ENCODE measurements around the gene TXNDC8.

Gene TXNDC8

DNA sequence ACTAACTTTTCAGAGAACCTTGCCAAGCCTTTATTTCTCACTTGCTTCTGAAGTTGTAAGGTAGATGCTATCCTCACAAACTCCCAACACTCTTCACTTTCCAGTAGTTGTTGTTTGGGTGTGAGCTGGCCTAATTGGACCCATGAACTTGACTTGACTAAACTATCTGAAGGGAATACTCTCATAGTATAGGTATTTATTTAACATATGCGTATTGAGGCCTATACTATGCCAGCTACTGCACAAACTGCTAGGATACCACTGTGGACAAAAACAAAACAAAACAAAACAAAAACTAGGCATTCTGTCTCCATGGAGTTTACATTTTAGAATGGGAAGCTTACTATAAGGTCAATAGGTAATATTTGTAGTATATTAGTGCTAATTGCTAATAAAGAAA is 1.3 kb downstream of the TXNDC8 start:
- no peak overlapping the region for H4K91ac ChIP-seq (ENCODE audit: low read length)
- no peaks in the 10 kb centered on the region for H3K36me3 ChIP-seq (ENCODE audit: control insufficient read depth in 1 of 2, insufficient read depth in 2 of 2, low read depth in 1 of 2, low read length in 2 of 2)
- no peak overlapping the region for H2BK12ac ChIP-seq (ENCODE audit: low read length in 2 of 2)
- H3K4me2 ChIP-seq (ENCODE audit: low read length, poor library complexity, severe bottlenecking): no peak overlapping the region
- H2BK15ac ChIP-seq (ENCODE audit: low read depth, poor library complexity, severe bottlenecking): no peak overlapping the region
- no peaks in the 10 kb centered on the region for H3K79me1 ChIP-seq (replicated peaks; ENCODE audit: low read length, poor library complexity, severe bottlenecking)
- H3K27ac ChIP-seq (ENCODE audit: low read length, poor library complexity, severe bottlenecking): no peak overlapping the region
- no peaks in the 10 kb centered on the region for H3K27me3 ChIP-seq (ENCODE audit: control insufficient read depth in 1 of 2, insufficient read depth in 1 of 2, low read length in 2 of 2)
- WGBS: no CpG with 5 or more reads among the region's 1 CpG
- H2BK5ac ChIP-seq (ENCODE audit: low read depth, low read length, poor library complexity, severe bottlenecking): no peak overlapping the region
- no peak overlapping the region for H3K4me3 ChIP-seq (ENCODE audit: insufficient read depth in 1 of 2, low read depth in 1 of 2, low read length in 2 of 2)
- no peak overlapping the region for H2BK120ac ChIP-seq (ENCODE audit: low read depth, low read length)
- H2AFZ ChIP-seq (ENCODE audit: low read depth, low read length): no peak overlapping the region
- H4K8ac ChIP-seq (ENCODE audit: low read length): no peak overlapping the region
- H3K9ac ChIP-seq (ENCODE audit: low read length): no peak overlapping the region
- H3K18ac ChIP-seq (ENCODE audit: low read depth in 1 of 2, low read length in 2 of 2): no peak overlapping the region
- H3K9me3 ChIP-seq (ENCODE audit: control insufficient read depth, low read length): peaks cover 3% of the 10 kb centered on the region
- H3K4me1 ChIP-seq (ENCODE audit: control insufficient read depth, insufficient read depth, low read depth, low read length): no peaks in the 10 kb centered on the region
- H3K4ac ChIP-seq (ENCODE audit: low read depth in 1 of 2, low read length in 2 of 2): no peak overlapping the region
- no peak for DNase-seq
- H2AK5ac ChIP-seq (ENCODE audit: low read length, severe bottlenecking): no peak overlapping the region
- H3K14ac ChIP-seq (ENCODE audit: low read length in 2 of 2): no peak overlapping the region
- H3K23ac ChIP-seq (ENCODE audit: low read length in 2 of 2): no peak overlapping the region

DNA sequence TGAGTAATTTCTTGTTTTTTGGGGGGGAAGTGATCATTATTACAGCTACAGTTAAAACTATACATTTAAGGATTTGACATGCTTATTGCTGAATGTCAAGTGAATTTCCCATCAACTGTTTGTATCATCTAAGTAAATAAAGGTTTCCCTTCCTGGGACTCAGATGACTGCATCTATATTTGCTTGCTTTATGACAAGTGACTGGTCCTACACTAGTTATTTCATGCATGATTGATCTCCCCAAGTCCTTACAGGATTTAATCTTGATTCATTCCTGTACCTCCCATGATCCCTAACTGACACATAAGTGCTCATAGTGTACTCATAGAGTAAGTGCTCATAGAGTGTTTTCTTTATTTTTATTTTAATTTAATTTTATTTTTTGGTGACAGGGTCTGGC is 2.8 kb downstream of the TXNDC8 start:
- Histone ChIP-seq H3K4me2 (ENCODE audit: low read length, poor library complexity, severe bottlenecking) (no peak overlapping the region), H2BK5ac (ENCODE audit: low read depth, low read length, poor library complexity, severe bottlenecking) (no peak overlapping the region), H3K27ac (ENCODE audit: low read length, poor library complexity, severe bottlenecking) (no peak overlapping the region), H2BK15ac (ENCODE audit: low read depth, poor library complexity, severe bottlenecking) (no peak overlapping the region), H2BK120ac (ENCODE audit: low read depth, low read length) (no peak overlapping the region), H3K4ac (ENCODE audit: low read depth in 1 of 2, low read length in 2 of 2) (no peak overlapping the region), H3K4me3 (ENCODE audit: insufficient read depth in 1 of 2, low read depth in 1 of 2, low read length in 2 of 2) (no peak overlapping the region), H3K9me3 (ENCODE audit: control insufficient read depth, low read length) (peaks cover 8% of the 10 kb centered on the region), H3K79me1 (replicated peaks; ENCODE audit: low read length, poor library complexity, severe bottlenecking) (no peaks in the 10 kb centered on the region), H2AK5ac (ENCODE audit: low read length, severe bottlenecking) (no peak overlapping the region), H3K18ac (ENCODE audit: low read depth in 1 of 2, low read length in 2 of 2) (no peak overlapping the region), H3K9ac (ENCODE audit: low read length) (no peak overlapping the region), H3K23ac (ENCODE audit: low read length in 2 of 2) (no peak overlapping the region), H4K8ac (ENCODE audit: low read length) (no peak overlapping the region), H4K91ac (ENCODE audit: low read length) (no peak overlapping the region), H3K4me1 (ENCODE audit: control insufficient read depth, insufficient read depth, low read depth, low read length) (no peaks in the 10 kb centered on the region), H3K14ac (ENCODE audit: low read length in 2 of 2) (no peak overlapping the region), H3K27me3 (ENCODE audit: control insufficient read depth in 1 of 2, insufficient read depth in 1 of 2, low read length in 2 of 2) (no peaks in the 10 kb centered on the region), H2BK12ac (ENCODE audit: low read length in 2 of 2) (no peak overlapping the region), H2AFZ (ENCODE audit: low read depth, low read length) (no peak overlapping the region), H3K36me3 (ENCODE audit: control insufficient read depth in 1 of 2, insufficient read depth in 2 of 2, low read depth in 1 of 2, low read length in 2 of 2) (no peaks in the 10 kb centered on the region)
- DNase-seq: no peak

DNA sequence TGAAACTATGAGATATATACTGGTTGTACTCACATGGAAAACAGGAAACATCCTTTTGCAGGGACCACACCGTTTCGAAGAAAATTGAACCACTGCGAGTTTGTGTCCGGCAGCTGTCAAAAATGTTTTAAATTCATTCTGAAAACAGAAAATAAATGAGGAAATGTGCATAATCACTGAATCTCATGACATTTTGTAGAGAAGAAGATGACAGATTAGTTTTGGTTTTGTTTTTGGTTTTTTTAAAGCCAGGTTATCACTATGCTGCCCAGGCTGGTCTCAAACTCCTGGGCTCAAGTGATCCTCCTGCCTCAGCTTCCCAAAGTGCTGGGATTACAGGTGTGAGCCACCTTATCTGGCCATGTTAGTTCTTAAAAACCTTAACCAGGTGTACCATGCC is 3.5 kb downstream of the TXNDC8 start:
- H3K4ac ChIP-seq (ENCODE audit: low read depth in 1 of 2, low read length in 2 of 2): no peak overlapping the region

DNA sequence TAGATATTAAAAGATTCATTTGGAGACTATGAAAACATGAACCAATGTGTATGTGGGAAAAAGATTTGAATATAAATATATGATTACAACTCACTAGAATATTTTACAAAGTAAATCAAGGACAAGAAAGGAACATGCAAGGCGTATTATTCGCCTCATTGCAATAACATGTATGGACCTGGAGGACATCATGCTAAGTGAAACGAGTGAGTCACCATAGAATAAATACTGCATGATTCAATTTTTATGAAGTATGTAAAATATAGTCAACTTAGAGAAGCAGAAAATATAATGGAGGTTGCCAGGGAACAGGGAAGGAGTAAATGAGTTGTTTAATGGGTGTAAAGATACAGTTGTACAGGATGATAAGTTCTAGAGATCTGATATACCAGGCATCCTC is 4.9 kb downstream of the TXNDC8 start:
- H3K79me1 ChIP-seq (replicated peaks; ENCODE audit: low read length, poor library complexity, severe bottlenecking): no peaks in the 10 kb centered on the region
- no peak overlapping the region for H3K23ac ChIP-seq (ENCODE audit: low read length in 2 of 2)
- no peak overlapping the region for H3K9ac ChIP-seq (ENCODE audit: low read length)
- H3K4me2 ChIP-seq (ENCODE audit: low read length, poor library complexity, severe bottlenecking): no peak overlapping the region
- no peak overlapping the region for H3K4ac ChIP-seq (ENCODE audit: low read depth in 1 of 2, low read length in 2 of 2)
- no peak for DNase-seq
- H2BK12ac ChIP-seq (ENCODE audit: low read length in 2 of 2): no peak overlapping the region
- H2BK5ac ChIP-seq (ENCODE audit: low read depth, low read length, poor library complexity, severe bottlenecking): no peak overlapping the region
- no peak overlapping the region for H3K18ac ChIP-seq (ENCODE audit: low read depth in 1 of 2, low read length in 2 of 2)
- H2AK5ac ChIP-seq (ENCODE audit: low read length, severe bottlenecking): no peak overlapping the region
- no peak overlapping the region for H4K8ac ChIP-seq (ENCODE audit: low read length)
- H2BK15ac ChIP-seq (ENCODE audit: low read depth, poor library complexity, severe bottlenecking): no peak overlapping the region
- no peak overlapping the region for H3K14ac ChIP-seq (ENCODE audit: low read length in 2 of 2)
- H4K91ac ChIP-seq (ENCODE audit: low read length): no peak overlapping the region
- H3K36me3 ChIP-seq (ENCODE audit: control insufficient read depth in 1 of 2, insufficient read depth in 2 of 2, low read depth in 1 of 2, low read length in 2 of 2): no peaks in the 10 kb centered on the region
- WGBS: 88% methylated on average over 3 of the region's 3 CpGs
- H2BK120ac ChIP-seq (ENCODE audit: low read depth, low read length): no peak overlapping the region
- H3K4me3 ChIP-seq (ENCODE audit: insufficient read depth in 1 of 2, low read depth in 1 of 2, low read length in 2 of 2): no peak overlapping the region
- no peaks in the 10 kb centered on the region for H3K27me3 ChIP-seq (ENCODE audit: control insufficient read depth in 1 of 2, insufficient read depth in 1 of 2, low read length in 2 of 2)
- H3K4me1 ChIP-seq (ENCODE audit: control insufficient read depth, insufficient read depth, low read depth, low read length): no peaks in the 10 kb centered on the region
- H3K9me3 ChIP-seq (ENCODE audit: control insufficient read depth, low read length): peaks cover 8% of the 10 kb centered on the region
- H3K27ac ChIP-seq (ENCODE audit: low read length, poor library complexity, severe bottlenecking): no peak overlapping the region
- no peak overlapping the region for H2AFZ ChIP-seq (ENCODE audit: low read depth, low read length)

More for the DNA sequence above, 3.5 kb downstream of the TXNDC8 start:
- H2BK120ac ChIP-seq (ENCODE audit: low read depth, low read length): no peak overlapping the region
- no peak overlapping the region for H2BK15ac ChIP-seq (ENCODE audit: low read depth, poor library complexity, severe bottlenecking)
- H3K4me3 ChIP-seq (ENCODE audit: insufficient read depth in 1 of 2, low read depth in 1 of 2, low read length in 2 of 2): no peak overlapping the region
- no peak overlapping the region for H2BK5ac ChIP-seq (ENCODE audit: low read depth, low read length, poor library complexity, severe bottlenecking)
- no peak overlapping the region for H3K27ac ChIP-seq (ENCODE audit: low read length, poor library complexity, severe bottlenecking)
- no peak overlapping the region for H3K23ac ChIP-seq (ENCODE audit: low read length in 2 of 2)
- H3K14ac ChIP-seq (ENCODE audit: low read length in 2 of 2): no peak overlapping the region
- H3K9me3 ChIP-seq (ENCODE audit: control insufficient read depth, low read length): peaks cover 8% of the 10 kb centered on the region
- H2AFZ ChIP-seq (ENCODE audit: low read depth, low read length): no peak overlapping the region
- H3K4me2 ChIP-seq (ENCODE audit: low read length, poor library complexity, severe bottlenecking): no peak overlapping the region
- H3K18ac ChIP-seq (ENCODE audit: low read depth in 1 of 2, low read length in 2 of 2): no peak overlapping the region
- no peak overlapping the region for H2AK5ac ChIP-seq (ENCODE audit: low read length, severe bottlenecking)
- H3K36me3 ChIP-seq (ENCODE audit: control insufficient read depth in 1 of 2, insufficient read depth in 2 of 2, low read depth in 1 of 2, low read length in 2 of 2): no peaks in the 10 kb centered on the region
- no peak overlapping the region for H3K9ac ChIP-seq (ENCODE audit: low read length)
- no peak overlapping the region for H4K8ac ChIP-seq (ENCODE audit: low read length)
- no peak for DNase-seq
- no peak overlapping the region for H4K91ac ChIP-seq (ENCODE audit: low read length)
- no peaks in the 10 kb centered on the region for H3K27me3 ChIP-seq (ENCODE audit: control insufficient read depth in 1 of 2, insufficient read depth in 1 of 2, low read length in 2 of 2)
- WGBS: 93% methylated on average over 4 of the region's 4 CpGs
- no peak overlapping the region for H2BK12ac ChIP-seq (ENCODE audit: low read length in 2 of 2)
- H3K4me1 ChIP-seq (ENCODE audit: control insufficient read depth, insufficient read depth, low read depth, low read length): no peaks in the 10 kb centered on the region
- no peaks in the 10 kb centered on the region for H3K79me1 ChIP-seq (replicated peaks; ENCODE audit: low read length, poor library complexity, severe bottlenecking)
